H54 (cell line): Measurements from ENCODE around the gene AGRP.

Experiments
- DNase-seq: peaks from one replicate; pipeline ENCODE4 v3.0.0; 2011; ENCODE audit warnings: low spot score, mixed read lengths; ENCODE audit not compliant: insufficient read length
- FAIRE-seq: peaks from 3 replicates; lab custom pipeline; 2011; peaks lifted over from hg19 to GRCh38; lab: Jason Lieb, UNC
- POLR2A ChIP-seq: IDR thresholded peaks from 2 replicates; pipeline ENCODE4 v1.6.1; 2011; ENCODE audit warnings: low read depth, mild to moderate bottlenecking, low read length

AGRP gene

DNA sequence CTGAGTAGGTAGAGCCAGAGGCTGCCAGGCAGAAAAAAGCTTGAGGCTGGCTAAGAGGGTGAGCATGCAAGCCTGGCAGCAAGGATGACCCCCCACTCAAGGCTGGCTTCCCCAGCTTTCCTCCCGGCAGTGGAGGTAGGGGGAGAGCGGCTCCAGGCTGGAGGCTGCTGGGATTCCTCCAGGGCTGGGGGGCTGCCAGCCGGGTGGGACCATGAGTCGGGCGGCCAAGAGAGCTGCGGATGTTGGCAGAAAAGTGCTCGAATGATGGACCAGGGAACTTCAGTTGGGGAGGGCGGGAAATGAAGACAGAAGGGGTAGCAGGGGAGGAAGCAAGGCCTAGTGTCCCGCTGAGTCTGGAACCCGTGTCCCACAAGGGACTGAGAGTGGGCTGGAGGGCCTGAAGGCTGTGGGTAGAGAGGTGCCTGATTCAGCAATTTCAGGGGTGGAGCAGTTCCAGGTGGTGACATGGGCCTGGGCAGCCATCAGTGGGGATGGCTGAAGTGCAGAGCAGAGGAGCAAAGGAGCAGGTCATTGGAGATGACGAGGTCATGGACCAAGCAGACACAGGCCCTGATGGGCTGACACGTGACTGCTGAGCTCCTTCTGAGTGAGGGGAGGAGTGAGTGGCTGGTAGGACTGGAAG, 32.2 kb downstream of the AGRP start:
- TF ChIP-seq POLR2A = no peak
- no peak for DNase-seq
- no peak for FAIRE-seq

DNA sequence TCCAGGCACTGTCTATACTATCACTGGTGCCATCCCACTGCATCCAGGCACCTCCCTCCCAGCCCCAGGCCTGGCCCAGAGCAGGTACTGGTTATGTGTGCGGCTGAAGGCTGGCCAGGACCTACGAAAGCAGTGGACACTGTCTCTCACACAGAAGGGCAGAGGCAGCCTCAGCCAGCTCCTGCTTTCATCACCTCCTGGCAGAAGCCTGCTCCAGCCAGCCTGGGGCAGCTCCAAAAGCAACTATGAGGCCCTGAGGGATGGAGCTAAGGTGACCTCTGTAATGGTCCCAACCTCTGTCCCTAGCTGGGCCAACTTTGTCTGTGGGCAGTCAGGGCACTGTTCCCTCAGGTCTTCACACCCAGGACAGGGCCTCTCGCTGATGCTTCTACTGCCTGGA, 33.6 kb downstream of the AGRP start:
- no peak for TF ChIP-seq POLR2A
- no peak for FAIRE-seq
- DNase-seq = no peak

DNA sequence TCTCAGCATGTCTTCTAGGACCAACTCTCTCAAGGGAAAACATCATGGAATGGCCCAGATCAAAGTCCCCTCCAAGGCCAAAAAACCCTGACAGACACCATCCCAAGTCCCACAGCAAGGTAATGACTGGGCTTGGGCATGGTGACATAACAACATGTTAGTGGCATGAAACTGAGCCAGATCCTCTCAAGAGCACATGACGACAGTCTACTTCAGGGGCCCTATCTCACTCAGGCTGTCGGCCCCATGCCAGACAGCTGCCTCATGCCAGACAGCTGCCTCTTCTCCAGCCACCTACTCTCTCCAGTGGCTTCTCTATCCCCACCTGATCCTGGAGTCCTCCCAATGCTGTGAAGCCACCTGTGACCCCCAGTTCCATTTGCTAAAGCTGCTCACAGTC, 34.0 kb downstream of the AGRP start:
- FAIRE-seq (no peak), DNase-seq (no peak)
- no peak for TF ChIP-seq POLR2A

DNA sequence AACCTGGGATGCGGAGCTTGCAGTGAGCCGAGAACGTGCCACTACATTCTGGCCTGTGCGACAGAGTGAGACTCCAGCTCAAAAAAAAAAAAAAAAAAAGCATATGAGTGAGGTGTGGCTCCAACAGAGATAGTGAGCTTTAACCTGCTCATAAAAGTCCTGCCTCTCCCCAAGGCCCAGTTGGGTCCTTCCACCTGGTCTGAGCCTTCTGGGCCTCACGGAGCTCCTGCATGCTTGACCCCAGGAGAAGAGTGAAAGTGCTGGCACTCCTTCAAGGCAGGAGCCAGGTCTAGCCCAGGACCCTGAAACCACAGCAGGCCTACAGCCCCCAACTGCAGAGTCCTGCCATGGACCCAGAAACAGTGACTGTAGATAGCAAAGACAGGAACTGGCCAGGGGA, 34.8 kb downstream of the AGRP start:
- DNase-seq = no peak

DNA sequence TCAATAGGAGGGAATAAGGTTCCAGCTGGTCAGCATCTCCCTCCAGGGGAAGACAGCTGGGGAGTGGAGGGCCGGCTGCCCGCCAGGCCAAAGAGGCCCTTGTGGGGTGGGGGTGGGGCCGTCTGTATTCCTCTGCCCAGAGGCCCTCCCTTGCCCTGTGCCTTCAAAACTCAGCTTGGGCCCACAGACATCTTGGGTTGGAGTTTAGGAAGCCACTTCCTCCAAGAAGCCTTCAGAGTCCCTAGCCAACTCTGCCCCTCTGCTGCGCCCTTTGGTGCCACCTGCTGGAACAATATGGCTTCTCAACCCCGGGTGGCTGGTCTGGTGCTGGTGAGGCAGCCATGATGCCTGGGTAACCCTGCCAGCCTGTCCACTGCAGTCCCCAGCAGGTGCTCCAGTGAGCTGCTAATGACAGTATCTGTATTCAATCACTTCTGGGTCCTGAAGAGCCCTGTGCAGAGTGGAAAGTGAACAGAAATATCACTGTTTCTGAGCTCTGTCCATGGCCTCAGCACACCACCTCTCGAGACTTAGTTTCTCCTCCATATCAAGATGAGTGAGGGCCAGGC, 35.8 kb downstream of the AGRP start:
- DNase-seq (no peak), FAIRE-seq (no peak)
- no peak for TF ChIP-seq POLR2A

More for the DNA sequence above, 34.8 kb downstream of the AGRP start:
- FAIRE-seq = no peak
- no peak for TF ChIP-seq POLR2A

DNA sequence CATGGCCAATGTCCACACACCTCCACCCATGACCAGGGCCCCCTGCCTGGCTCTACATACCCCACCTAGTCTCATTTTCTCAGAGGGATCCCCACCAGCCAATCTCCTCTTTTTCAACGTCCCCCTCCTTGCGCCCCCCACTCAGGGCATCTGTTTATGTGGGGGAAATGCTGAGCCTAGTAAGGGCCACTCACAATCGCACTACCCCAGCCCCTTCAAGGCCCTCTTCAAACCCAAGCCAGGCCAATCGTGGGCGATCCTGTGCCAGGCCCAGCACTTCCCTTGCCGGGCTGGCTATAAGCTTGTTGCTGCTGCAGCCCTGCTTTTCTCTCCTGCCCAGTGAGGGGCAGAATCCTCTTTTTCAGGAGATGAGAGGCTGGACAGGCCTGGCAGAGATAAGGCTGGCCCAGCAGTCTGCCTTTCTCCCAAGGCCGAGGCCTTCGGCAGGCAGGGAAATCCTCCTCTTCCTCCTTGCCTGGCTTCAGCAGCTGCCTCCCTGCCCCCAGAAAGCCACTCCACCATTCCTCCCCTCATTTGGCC, 36.3 kb downstream of the AGRP start:
- DNase-seq (no peak), FAIRE-seq (no peak)
- TF ChIP-seq POLR2A = no peak

DNA sequence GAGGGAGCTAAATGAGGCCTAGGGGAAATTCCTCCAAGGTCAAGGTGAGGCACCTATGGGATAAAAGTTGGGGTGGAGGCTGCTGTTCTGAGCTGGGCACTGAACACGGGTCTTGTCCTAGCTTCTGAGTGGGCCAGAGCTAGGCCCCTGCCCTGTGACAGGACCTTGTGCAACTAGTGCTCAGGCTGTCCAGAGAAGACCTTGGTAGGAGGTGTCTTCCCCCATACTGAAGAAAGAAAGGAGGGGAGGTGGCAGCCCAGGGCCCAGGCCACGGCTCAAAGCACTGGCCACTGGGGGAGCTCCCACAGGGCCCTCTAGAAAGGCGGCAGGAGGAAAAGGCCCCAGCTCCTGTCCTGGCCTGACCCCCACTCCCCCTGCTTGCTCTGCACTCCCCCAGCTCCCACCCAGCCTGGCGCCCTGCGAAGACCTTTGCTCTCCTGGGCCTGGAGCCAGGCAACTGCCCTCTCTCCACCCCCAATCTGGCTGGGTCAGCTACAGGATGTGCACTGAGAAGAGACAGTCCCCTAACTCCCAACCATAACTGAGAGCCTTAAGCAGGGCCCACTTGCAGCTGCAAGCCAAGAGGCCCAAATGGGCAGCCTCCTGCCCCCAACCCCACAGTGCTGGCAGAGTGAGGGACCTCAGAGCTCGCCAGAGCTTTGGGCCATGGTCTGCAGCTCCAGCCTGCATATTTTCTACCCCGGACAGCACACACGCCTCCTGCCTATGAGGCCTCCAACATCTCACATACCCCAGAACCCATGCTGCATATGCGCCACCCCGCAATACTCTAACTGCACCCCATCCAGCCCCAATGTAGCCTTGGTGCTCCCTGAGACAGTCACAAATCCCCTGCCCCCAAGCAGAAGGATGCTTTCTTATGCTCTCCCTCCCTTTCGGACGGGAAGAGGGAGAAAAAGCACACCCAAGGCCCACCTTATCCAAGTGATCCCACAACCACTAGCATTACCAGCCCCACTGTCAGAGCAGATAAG, 37.1 kb downstream of the AGRP start:
- FAIRE-seq (no peak), DNase-seq (no peak)
- no peak for TF ChIP-seq POLR2A

DNA sequence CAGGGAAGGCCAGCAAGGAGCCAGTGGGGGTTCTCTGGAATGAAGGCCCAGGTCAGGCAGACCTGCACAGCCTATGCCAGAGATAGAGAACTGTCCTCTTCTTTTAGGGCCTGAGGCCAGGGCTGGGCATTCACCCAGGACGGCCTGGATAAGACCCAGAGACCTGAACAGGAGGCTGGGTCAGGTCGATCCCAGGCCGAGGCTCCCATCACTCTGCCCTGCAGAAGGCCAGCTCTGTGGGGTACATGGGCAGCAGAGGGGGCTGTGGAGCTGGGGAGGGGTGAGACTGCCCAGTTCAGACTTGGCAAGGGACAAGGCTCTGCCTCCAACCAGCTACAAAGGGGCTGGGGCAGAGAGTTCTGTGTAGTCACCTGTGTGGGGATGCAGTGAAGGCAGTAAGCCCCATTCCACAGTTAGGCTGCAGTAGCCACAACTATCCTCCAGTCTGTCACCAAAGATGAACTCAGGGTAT, 37.9 kb downstream of the AGRP start:
- DNase-seq (no peak), FAIRE-seq (no peak)
- no peak for TF ChIP-seq POLR2A

DNA sequence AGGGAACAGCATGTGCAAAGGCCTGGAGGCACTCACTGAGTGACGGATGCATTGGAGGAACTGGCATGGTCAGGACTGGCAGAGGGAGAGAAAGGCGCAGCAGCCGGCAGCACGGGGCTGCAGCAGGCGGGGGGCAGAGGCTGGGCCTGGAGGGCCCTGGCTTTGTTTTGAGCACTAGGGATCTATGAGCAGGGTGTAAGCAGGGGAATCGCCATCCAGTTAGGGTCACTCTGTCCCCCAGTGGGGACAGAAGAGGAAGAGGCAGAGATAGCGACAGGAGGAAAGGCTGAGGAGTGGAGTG, 38.3 kb downstream of the AGRP start:
- DNase-seq = no peak
- TF ChIP-seq POLR2A = no peak
- FAIRE-seq = no peak

DNA sequence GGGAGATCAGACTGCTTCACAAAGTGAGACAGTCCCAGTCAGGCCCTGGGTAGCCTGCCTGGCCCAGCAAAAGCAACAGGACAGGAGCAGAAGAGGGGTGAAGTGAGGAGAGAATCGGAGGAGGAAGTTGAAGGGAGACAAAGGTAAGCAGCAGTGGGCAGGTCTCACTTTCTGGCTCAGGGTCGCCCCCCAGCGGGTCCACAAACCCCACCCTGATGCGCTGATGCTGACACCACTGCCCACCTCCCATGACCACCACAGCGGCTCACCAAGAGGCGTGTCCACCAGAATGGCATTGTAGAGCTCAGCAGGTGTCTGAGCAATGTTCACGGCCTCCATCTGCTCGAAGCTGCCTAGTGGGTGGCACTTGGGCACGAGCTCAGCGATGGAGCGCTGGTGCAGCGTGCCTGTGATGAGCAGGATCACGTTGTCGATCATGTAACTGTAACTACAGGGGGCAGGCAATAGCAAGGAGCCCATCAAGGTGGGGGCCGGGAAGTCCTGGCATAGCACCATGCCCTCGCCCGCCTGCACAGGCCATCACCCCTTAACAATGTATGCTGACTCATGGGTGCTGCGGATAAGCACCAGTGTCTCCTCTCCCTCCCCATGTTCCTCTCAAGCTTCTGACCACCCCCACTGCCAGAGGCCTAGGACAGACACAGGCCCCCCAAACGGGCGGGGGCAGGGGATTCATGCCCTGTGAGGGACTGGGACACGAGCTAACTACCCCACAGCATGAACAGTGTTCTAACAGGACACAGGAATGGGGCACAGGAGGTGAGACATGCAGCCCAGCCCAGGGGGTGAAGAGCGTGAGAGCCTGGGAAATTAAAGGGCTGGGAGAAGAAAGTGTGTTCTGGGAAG, 38.9 kb downstream of the AGRP start:
- no peak for TF ChIP-seq POLR2A
- DNase-seq (no peak), FAIRE-seq (no peak)

DNA sequence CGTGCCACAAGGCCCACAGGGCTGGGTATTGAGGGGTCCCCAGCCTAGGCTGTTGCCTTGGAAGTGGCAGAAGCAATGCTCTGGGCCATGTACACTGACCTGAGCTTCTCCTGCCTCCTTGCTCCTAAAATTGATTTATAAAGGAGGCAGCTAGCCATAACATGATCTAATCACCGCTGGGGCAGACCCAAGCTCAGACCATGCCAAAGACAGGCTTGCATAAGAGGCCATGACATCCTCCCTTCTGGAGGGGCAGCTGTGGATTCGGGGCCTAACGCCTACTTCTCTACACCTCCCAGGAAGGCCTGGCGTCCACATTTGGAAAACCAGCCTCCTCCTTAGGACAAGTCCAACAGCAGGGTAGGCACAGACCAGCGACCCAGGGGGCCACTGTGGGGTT, 40.1 kb downstream of the AGRP start:
- FAIRE-seq = no peak
- no peak for DNase-seq
- TF ChIP-seq POLR2A = no peak

DNA sequence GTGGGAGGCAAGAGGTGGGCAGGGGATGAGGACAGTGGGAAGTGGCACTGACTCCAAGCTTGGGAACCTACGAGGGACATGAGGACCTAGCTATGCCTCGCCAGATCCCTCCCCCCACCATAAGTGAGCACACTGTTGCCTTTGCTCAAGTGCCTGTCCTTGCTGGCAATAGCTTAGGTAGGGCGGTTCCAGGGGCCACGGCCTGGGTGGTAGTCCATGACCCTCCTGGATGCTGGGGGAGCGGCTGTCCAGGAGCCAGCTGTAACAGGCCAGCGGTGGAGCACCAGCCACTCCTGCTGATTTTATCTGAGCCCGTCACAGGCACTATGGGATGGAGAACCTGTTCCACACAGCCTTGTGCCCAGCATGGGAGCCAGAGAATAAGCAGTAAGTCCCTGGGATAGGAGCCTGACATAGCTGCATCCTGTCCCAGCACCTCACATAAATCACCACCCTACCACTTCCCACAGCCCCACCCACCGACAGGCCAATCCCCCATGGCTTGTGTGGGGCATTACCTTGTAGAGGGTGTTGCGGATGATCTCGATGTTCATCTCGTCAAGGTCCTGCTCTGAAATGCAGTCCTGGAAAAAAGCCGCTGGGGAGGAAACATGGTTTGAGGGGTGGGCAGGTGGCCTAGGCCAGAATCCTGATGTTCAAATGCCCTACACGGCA, 40.6 kb downstream of the AGRP start:
- TF ChIP-seq POLR2A = no peak
- no peak for FAIRE-seq
- DNase-seq = no peak

DNA sequence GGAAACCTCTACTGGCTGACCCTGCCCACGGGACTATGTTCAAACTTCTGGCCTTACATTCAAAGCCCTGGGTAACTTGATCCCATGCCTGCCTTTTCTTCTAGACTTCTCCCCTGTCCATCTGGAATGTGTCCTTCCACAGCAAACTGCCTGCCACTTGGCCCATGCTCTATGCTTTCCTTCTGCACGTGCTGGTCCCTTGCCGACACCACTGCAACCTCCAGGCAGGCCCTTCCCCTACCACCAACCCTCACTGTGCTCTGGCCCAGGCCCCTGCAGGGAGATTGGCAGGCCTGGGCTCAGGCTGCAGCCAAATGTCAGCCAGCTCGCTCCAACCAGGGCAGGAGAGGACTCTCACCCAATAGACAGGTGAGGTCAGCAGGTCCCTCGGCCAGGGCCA, 41.4 kb downstream of the AGRP start:
- no peak for TF ChIP-seq POLR2A
- FAIRE-seq (no peak), DNase-seq (no peak)
